Retinal pigment epithelial cell (primary cell): ENCODE results near the gene CCNG1.
A peak's percentile ranks its signal among the peaks of the same experiment; 100 is the strongest.

Experiments used
- DNase-seq: peaks from one replicate; pipeline ENCODE4 v3.0.0-alpha.2; 2010; ENCODE audit warnings: low read depth
- H3K4me3 ChIP-seq: 2 replicates; pipeline ENCODE4 v1.5.1; 2011; ENCODE audit warnings: mild to moderate bottlenecking, low read length, control low read depth, moderate library complexity
- CTCF ChIP-seq: conservative IDR thresholded peaks from 2 replicates; pipeline ENCODE4 v1.5.1; 2011; ENCODE audit warnings: low read depth, low read length, control low read depth, inconsistent platforms

Gene CCNG1

DNA sequence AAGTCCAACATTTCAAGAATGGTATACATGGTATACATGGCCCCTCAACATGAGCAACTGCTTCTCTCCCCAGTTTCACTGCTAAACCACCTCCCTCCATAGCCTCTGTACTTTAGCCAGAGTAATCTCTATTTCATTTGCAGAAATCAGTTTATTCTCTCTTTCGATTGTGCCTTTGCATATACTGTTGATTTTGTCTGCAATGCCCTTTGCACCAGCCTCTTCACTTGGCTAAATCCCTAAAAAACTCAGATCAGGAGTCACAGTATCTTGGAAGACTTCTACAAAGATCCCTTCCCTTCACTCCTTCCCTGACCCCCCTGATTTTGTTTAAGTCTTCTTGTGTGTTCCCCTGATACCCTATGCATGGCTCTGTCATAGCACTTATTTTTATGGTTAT lies 4.9 kb upstream of the CCNG1 start:
- DNase-seq = no peak
- no peak overlapping the region for H3K4me3 ChIP-seq
- no peak for TF ChIP-seq CTCF

- no peak for DNase-seq
- no peak for TF ChIP-seq CTCF
- H3K4me3 ChIP-seq = no peak overlapping the region
Measured at GRCh38 chr5:163433271-163433670, 4.1 kb upstream of the CCNG1 start.

DNA sequence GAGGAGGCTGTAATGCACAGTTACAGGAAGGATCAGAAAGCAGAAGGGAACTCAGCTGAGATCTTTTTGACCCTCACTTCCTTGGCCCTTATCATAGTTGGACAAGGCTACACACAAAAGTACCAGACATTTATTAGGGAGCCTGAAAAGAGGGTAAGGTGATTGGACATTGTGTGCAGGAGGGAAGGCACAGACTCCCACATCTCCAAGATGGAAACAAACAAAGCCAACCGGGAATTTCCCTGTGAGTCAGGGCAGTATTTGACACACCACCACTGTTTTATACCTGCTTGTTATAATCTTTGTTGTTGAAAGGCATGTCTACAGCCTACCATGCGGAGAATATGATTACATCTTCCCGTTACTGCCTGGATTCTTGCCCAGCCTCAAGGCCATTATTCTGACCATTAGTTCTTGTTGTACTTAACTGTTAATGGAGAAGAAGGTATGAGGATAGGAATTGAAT lies 3.0 kb upstream of the CCNG1 start:
- H3K4me3 ChIP-seq = no peak overlapping the region
- no peak for DNase-seq
- no peak for TF ChIP-seq CTCF

DNA sequence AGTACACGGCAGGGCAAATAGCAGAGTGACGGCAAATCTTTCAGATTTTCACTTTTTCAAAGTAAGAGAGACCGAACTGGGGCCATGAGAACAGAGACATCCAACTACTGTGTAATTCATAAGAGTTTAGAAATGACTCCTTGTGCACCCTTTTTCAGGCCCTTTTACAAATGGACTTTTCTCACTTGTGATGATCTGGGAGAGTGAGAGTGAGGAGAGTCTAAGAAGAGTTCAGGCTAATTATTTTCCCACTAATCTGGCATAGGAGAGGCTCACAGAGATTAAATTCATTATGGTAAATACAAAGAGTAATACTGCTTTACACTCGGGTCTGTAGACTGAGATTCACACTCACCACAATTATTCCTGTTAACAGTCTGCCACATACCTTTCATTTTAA lies 880 bp upstream of the CCNG1 start:
- no peak for DNase-seq
- TF ChIP-seq CTCF = no peak
- H3K4me3 ChIP-seq = peak overlapping the region; percentile 94

GRCh38 chr5:163437011-163437308 lies 435 bp upstream of the CCNG1 start:
- TF ChIP-seq CTCF = no peak
- H3K4me3 ChIP-seq = peak overlapping the region; percentile 94
- DNase-seq = no peak

DNA sequence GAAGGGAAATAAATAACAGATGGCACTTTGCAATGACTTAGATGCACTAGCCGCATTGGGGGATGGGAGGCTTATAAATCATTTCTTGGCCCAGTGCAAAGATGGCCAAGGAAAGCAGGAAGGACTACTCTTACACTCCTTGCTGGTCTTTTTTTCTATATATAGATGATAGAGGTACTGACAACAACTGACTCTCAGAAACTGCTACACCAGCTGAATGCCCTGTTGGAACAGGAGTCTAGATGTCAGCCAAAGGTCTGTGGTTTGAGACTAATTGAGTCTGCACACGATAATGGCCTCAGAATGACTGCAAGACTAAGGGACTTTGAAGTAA lies 1.7 kb downstream of the CCNG1 start:
- no peak for TF ChIP-seq CTCF
- H3K4me3 ChIP-seq = peak overlapping the region; percentile 94
- DNase-seq = no peak

- no peak for TF ChIP-seq CTCF
- no peak overlapping the region for H3K4me3 ChIP-seq
- DNase-seq = no peak
Measured at GRCh38 chr5:163440954-163441353, 3.6 kb downstream of the CCNG1 start.
